CD4-positive, alpha-beta T cell treated with Interleukin-6 for 4 hours (primary cell): ENCODE data around the gene TMEM266.
"Not testable (repeated sequence)": the region's sequence is repeated elsewhere in the genome, so short reads cannot be mapped to it uniquely, and the experiment has no call there.

Experiments
- DNase-seq: peaks from one replicate; pipeline ENCODE4 v3.0.0-alpha.2; 2020; ENCODE audit warnings: mixed read lengths

The TMEM266 gene

GRCh38 chr15:76059320-76060117, at the start of gene TMEM266:
Gene TMEM266 (plus strand): TSS chr15:76059985. CDS start chr15:76134264, 74,279 bp downstream.
- DNase-seq = peak; percentile 13

- no peak for DNase-seq
Observed at GRCh38 chr15:76010613-76011012, 49.2 kb upstream of the TMEM266 start.

GRCh38 chr15:76011627-76012551, 47.9 kb upstream of the TMEM266 start, which contains the start of gene NRG4:
Gene NRG4 (minus strand): TSS chr15:76012424. CDS start chr15:76011230, 1,194 bp downstream.
- no peak for DNase-seq

- not testable (repeated sequence) for DNase-seq
Observed at GRCh38 chr15:76013470-76013869, 46.3 kb upstream of the TMEM266 start.

- DNase-seq = no peak
Observed at GRCh38 chr15:76024021-76024768, 35.6 kb upstream of the TMEM266 start.

- DNase-seq = no peak
Observed at GRCh38 chr15:76032046-76032445, 27.7 kb upstream of the TMEM266 start.

- no peak for DNase-seq
Observed at GRCh38 chr15:76033438-76033837, 26.3 kb upstream of the TMEM266 start.

GRCh38 chr15:76034111-76034510, 25.7 kb upstream of the TMEM266 start:
- DNase-seq = no peak

- DNase-seq = no peak
Observed at GRCh38 chr15:76035593-76035992, 24.2 kb upstream of the TMEM266 start.

DNA sequence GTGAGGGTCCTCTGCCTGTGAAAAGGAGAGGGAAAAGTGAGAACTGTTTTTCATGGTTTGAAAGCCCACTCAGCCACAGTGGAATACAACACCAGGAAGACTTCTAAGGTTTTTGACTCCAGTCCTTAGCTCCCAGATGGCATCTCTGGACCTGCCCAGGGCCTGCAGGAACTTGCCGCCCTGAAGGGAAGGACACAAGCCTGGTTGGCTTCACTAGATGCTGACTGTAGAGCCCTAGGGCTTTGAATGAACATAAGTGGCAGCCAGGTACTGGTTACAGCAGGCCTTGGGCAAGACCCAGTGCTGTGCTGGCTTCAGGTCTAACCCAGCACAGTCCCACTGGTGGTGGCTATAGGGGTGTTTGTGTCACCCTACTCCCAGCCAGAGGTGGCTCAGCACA, 21.3 kb upstream of the TMEM266 start:
- no peak for DNase-seq

- DNase-seq = not testable (repeated sequence)
Observed at GRCh38 chr15:76054201-76054600, 5.6 kb upstream of the TMEM266 start.

DNA sequence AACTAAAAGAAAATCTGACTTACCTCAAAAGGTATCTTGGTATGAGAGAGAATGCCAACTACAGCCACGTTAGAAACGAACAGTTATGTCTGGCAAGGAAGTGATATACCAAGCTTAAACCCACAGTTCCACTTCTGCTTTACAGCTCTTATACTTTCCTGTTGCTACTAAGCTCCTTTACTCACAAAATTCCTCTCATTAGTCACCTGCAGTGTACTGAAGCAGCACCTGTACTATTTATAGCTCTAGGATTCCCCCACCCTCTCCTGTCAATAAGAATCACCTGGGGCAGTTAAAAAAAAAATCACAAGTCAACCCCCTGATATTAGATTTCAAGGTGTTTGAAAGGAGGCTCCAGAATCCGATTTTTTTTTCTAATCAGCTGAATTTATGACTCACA, 2.9 kb upstream of the TMEM266 start:
- no peak for DNase-seq

GRCh38 chr15:76057332-76058000, 2.3 kb upstream of the TMEM266 start:
- peak; percentile 41 for DNase-seq

DNA sequence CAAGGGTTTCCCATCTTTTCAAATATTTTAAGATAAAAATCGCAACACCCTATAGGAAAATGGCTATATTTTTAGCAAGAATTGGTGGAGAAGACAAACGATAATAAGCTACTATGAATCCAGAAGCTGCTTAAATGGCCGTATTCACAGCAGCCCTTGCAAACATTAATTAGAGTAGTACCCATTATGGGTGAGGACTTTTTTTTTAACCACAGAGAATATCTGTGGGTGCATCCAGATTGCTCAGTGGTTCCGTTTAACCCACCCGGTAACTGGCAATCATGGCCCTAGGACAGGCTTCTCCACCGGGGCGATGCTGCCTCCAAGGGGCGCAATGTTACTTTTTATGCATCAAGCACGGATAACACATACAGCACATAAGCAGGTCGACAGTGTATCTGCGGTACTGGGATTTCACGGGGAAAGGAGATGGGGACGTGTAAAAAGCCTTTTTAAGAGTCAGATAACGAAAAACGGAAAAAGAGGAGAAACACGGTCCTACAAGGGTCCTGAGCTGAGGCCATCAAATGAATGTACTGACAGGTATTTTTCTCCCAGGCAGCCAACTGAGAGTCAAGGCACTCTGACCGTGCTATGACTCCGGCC, 968 bp upstream of the TMEM266 start:
- no peak for DNase-seq

GRCh38 chr15:76060118-76060989, 569 bp downstream of the TMEM266 start:
- no peak for DNase-seq

DNA sequence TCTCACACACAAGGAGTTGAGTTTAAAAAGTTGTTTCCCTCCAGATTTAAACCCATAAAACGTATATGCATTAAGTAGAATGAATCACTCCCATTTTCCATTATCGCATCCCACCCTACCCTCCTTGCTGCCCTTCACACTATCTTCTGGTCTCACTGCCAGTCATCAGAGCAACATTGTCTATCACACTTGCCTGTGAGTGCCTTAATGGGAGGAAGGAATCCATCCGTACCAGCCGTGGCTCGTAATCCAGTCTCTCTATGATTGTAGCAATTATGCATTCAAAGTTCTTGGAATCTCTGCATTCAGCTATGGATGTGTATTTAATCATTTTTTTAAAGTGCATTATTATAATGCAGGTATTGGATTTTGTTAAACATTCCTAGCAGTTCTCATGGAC, 1.9 kb downstream of the TMEM266 start:
- no peak for DNase-seq

DNA sequence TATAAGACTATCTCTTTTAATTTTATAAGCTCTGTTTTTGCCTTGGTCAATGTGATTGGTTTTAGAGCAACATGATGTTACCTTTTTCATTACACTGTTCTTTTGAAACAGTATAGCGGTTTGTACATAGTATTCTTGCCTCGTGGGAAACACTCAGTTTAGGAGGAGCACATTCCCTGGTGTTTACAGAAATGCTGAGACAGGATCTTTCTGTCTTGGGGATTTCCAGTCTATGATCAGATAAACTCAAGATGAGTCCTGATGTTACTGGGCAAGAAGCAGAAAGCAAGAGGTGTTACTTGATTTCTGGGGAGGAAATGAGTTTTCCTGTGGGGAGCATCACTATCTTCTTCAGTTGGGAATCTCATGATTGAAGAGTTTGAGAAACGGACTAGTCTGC, 2.5 kb downstream of the TMEM266 start:
- no peak for DNase-seq

DNA sequence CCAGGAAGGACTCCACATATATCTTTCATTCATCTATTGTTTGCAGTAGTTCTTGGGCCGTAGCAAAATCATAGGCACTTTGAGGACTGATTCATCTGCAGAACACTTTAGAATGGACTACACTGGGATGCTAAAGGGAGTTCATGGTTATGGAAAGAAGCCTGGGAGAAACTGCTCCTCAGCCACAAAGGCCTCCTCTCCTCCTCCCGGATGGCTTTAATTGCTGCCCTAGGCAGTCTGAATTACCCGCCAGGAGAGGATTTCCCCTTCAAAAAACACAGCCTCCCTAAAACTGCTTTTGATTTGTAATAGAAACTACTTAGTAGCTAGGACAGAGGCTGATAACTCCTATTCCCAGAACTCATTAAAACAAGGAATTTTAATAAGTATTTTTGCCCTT, 4.6 kb downstream of the TMEM266 start:
- no peak for DNase-seq

- DNase-seq = peak; percentile 12
Observed at GRCh38 chr15:76065245-76065644, 5.5 kb downstream of the TMEM266 start.

GRCh38 chr15:76065793-76066192, 6.0 kb downstream of the TMEM266 start:
- DNase-seq = no peak

DNA sequence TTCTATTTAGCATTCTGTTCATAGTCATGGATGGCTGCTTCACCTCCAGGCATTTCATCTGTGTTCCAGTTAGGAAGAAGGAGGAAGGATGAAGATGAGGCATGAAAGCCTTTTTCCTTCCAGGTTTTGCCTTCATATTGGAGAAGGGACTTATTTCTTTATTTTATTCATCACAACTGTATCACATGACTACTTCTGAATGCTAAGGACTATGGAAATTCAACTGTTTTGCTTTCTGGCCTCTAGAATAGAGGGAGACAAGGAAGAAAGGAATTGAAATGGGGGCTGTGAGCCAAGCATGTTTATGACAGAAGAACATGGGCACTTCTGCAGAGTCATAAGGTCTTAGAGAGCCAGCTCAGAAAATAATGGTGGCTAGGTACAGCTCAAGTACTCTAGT, 10.4 kb downstream of the TMEM266 start:
- no peak for DNase-seq
